GM18858 (cell line): ENCODE measurements around the gene LIAS.
"Not testable (repeated sequence)": the region's sequence is repeated elsewhere in the genome, so short reads cannot be mapped to it uniquely, and the experiment has no call there.

Experiments used
- ATAC-seq: cut with Tn5 transposase; IDR thresholded peaks from one replicate; pipeline ENCODE4 v1.9.1; 2021; ENCODE audit not compliant: unreplicated experiment

The LIAS gene

GRCh38 chr4:39495446-39496213 lies 36.8 kb downstream of the LIAS start:
- no peak for ATAC-seq

GRCh38 chr4:39497909-39498726 lies 39.3 kb downstream of the LIAS start:
- no peak for ATAC-seq

DNA sequence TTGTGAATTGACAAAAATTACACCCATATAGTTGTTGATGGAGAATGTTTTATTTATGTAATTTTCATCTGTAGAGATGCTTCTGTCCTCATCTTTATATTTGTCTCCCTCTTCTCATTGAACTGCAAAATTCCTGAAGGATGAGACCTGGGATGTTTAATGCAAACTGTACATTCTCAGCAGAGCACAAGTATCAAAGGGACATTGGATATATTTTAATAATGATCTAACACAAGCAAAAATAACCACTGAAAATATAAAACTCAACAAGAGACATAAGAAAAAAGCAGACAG lies 39.8 kb downstream of the LIAS start:
- ATAC-seq: no peak

DNA sequence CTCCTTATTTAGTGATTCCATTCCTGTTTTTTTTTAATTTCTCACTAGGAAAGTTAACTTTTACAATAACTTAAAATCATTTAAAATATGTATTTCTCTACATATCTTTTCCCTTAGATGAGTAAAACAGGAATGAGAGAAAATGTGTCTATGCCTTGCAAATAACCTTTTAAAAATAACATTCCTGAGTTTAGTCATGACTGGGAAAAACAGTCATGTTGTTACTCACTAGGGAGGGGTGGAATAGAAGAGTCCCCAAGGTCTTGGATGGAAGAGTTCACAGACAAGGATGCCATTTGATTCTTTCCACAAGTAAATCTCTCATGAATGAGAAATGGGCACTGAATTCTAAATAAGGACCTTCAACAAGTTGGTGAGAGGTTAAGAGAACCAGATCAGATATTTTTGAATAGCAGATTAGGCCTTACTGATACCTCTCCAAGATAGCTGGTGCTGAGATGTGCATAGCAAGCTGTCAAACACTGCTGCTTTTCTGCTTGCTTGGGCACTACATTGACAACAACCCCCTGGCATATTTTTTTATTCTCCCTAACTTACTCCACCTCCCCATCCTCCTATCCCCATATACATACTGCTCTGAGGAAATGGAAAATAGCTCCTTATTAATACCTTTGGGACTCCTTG lies 43.3 kb downstream of the LIAS start:
- ATAC-seq: no peak

- not testable (repeated sequence) for ATAC-seq
Observed at GRCh38 chr4:39502664-39503035, 43.8 kb downstream of the LIAS start.

DNA sequence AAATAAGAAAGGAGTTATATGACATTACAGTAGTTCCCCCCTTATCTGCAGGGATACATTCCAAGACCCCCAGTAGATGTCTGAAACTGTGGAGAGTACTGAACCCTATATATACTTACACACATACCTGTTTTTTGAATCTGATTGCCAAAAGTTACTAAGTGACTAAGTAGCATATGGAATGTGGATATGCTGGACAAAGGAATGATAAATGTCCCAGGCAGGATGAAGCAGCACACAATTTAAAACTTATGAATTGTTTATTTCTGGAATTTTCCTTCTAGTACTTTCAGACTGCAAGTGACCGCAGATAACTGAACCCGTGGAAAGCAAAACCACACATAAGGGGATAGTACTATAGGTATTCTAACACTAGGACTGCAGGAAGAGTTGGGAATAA lies 45.7 kb downstream of the LIAS start:
- no peak for ATAC-seq

GRCh38 chr4:39505581-39505980 lies 46.7 kb downstream of the LIAS start:
- ATAC-seq: no peak

GRCh38 chr4:39510348-39510929 lies 51.6 kb downstream of the LIAS start:
- ATAC-seq: no peak

DNA sequence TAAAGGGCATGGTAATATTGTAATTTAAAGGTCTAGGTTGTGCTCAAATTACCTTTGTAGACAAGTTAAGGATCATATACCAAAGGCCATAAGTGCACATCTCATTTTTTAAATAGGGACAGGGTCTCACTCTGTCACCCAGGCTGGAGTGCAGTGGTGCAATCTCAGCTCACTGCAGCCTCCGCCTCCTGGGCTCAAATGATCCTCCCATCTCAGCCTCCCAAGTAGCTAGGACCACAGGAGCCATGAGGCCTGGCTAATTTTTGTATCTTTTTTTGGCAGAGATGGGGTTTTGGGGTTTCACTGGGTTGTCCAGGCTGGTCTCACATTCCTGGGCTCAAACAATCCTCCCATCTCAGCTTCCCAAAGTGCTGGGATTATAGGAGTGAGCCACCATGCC lies 55.4 kb downstream of the LIAS start:
- not testable (repeated sequence) for ATAC-seq

DNA sequence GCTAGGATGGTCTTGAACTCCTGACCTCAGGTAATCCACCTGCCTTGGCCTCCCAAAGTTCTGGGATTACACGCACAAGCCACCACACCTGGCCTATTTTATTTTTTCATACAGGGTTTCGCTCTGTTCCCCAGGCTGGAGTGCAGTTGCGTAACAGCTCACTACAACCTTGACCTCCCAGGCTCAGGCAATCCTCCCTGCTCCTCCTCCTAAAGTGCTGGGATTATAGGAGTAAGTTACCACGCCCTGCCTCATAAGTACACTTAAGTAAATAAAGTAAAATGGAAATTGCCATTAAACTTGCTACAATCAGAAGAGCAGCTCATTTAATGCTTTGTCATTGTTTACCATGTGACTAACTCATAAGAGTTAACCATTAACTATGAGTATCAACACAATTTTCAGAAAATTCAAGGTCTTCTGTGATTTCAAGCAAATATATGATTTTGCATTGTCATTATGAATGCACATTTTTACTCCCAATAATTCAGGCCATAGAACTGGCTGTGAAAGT lies 56.1 kb downstream of the LIAS start:
- ATAC-seq: no peak

- ATAC-seq: not testable (repeated sequence)
Observed at GRCh38 chr4:39515669-39516401, 57.0 kb downstream of the LIAS start.

GRCh38 chr4:39516407-39516966 lies 57.6 kb downstream of the LIAS start:
- ATAC-seq: no peak

DNA sequence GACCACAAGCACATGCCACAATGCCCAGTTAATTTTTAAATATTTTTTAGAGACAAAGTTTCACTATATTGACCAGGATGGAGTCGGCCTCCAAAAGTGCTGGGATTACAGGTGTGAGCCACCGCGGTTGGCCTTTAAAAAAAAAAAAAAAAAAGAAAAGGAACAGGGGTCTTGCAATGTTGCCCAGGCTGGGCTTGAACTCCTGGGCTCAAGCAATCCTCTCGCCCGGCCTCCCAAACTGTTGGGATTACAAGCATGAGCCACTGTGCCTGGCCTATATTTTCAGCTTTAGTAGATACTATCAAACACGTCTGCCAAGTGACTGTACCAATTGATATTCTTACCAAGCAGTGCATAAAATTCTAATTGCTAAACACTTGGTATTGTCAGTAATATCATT lies 59.6 kb downstream of the LIAS start:
- ATAC-seq: no peak

DNA sequence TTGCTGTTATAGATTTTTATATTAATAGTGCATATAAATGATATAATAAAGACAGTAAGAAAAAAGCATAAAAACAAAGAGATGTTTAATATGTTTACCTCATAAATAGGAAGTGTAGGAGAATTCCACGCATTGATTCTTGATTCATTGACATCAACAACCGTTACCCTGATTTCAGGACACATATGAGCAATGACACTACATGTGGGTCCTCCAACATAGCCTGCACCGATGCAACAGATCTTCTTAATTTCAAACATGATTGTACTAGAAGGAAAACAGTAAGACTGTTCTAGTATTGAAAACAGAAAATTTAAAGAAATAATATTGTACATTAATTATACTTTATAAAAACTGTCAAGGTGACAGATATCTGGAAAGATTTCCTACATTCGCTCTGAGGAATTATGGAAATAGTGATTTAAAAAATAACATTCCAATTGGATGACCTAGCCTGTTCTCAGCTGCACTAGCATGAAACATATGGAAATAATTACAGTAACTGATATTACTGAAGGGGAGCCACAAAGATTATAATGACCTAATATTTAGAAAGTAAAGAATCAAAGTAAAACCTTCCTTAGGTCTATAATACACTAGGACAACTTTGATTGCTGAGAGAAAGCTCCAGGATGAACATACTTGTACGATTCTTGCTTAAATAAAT lies 62.5 kb downstream of the LIAS start:
- ATAC-seq: no peak

- ATAC-seq: no peak
Observed at GRCh38 chr4:39522068-39522467, 63.2 kb downstream of the LIAS start.

DNA sequence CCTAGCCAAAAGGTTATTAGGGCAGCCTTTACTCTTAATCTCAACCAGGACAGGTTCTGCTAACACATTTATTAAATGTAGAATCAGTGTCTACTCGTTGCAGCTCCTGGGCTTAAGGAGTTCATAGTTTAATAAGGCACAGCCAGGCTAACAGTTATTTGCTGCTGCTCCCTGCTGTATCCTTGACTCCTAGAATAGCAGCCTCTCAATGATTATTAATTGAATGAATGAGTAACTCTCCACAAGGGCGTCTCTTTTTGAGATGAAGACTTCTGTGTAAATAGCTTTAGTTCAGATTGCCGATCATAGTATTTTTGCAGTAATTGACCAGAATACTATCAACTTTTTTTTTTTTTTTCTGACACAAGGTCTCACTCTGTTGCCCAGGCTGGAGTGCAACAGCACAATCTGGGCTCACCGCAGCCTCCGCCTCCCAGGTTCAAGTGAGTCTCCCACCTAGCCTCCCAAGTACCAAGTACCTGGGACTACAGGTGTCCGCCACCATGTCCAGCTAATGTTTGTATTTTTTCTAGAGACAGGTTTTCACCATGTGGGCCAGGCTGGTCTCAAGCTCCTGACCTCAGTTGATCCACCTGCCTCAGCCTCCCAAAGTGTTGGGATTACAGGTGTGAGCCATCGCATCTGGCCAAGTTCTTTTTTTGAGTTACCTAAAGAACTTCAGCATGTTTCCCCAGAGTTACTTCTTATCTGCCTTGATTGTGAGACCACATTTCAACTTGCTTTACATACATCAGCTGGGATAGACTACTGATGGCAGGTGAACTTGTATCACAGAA lies 65.5 kb downstream of the LIAS start:
- no peak for ATAC-seq

GRCh38 chr4:39525822-39526690 lies 67.2 kb downstream of the LIAS start:
- ATAC-seq: no peak

GRCh38 chr4:39526765-39527295 lies 68.0 kb downstream of the LIAS start:
- ATAC-seq: no peak
